KBM-7 (cell line): ENCODE measurements around the gene CHST8.
"Not testable (repeated sequence)": the region's sequence is repeated elsewhere in the genome, so short reads cannot be mapped to it uniquely, and the experiment has no call there.

Source experiments
- DNase-seq: peaks from one replicate; pipeline ENCODE4 v3.0.0-alpha.2; 2015
- in situ Hi-C: fragments of 300-500 bp; cut with MboI; formaldehyde crosslinking; loops from 2 replicates; pipeline ENCODE4 v1.14.3; 2020; ENCODE audit warnings: low sequenced_read_pairs, low pct_unique_long_range_greater_than_20kb, mixed read lengths

CHST8 gene

GRCh38 chr19:33613620-33614000, 8.1 kb upstream of the CHST8 start:
- in situ Hi-C loops: no loop called here
- DNase-seq: no peak

- DNase-seq: no peak
- in situ Hi-C loops: no loop called here
Measured at GRCh38 chr19:33616346-33616745, 5.4 kb upstream of the CHST8 start.

GRCh38 chr19:33616857-33617256, 4.9 kb upstream of the CHST8 start:
- in situ Hi-C loops: no loop called here
- no peak for DNase-seq

GRCh38 chr19:33618363-33618762, 3.4 kb upstream of the CHST8 start:
- in situ Hi-C loops, DNase-seq: not testable (repeated sequence)

GRCh38 chr19:33618884-33619283, 2.9 kb upstream of the CHST8 start:
- in situ Hi-C loops: no loop called here
- no peak for DNase-seq

GRCh38 chr19:33620611-33621010, 1.1 kb upstream of the CHST8 start:
- in situ Hi-C loops: no loop called here
- DNase-seq: no peak

- in situ Hi-C loops: no loop called here
- no peak for DNase-seq
Measured at GRCh38 chr19:33621065-33621785, 528 bp upstream of the CHST8 start.

GRCh38 chr19:33622505-33622808, 704 bp downstream of the CHST8 start:
- no peak for DNase-seq
- in situ Hi-C loops: no loop called here

- in situ Hi-C loops: no loop called here
- no peak for DNase-seq
Measured at GRCh38 chr19:33622809-33623511, 1.2 kb downstream of the CHST8 start.

GRCh38 chr19:33624586-33624985, 2.8 kb downstream of the CHST8 start:
- no peak for DNase-seq
- in situ Hi-C loops: no loop called here

GRCh38 chr19:33627526-33627925, 5.8 kb downstream of the CHST8 start:
- DNase-seq: no peak
- in situ Hi-C loops: no loop called here

- no peak for DNase-seq
- in situ Hi-C loops: no loop called here
Measured at GRCh38 chr19:33627962-33628839, 6.4 kb downstream of the CHST8 start.

GRCh38 chr19:33628921-33629825, 7.4 kb downstream of the CHST8 start:
- in situ Hi-C loops: no loop called here
- no peak for DNase-seq

- in situ Hi-C loops: no loop called here
- DNase-seq: no peak
Measured at GRCh38 chr19:33629826-33630375, 8.1 kb downstream of the CHST8 start.

- in situ Hi-C loops: no loop called here
- DNase-seq: no peak
Measured at GRCh38 chr19:33630880-33631608, 9.3 kb downstream of the CHST8 start.

GRCh38 chr19:33631609-33631973, 9.8 kb downstream of the CHST8 start:
- in situ Hi-C loops: no loop called here
- no peak for DNase-seq

GRCh38 chr19:33634361-33635091, 12.8 kb downstream of the CHST8 start:
- in situ Hi-C loops: no loop called here
- DNase-seq: no peak
